K562 (cell line): Measurements from ENCODE around the gene AP5Z1. TPM values are rescaled to one million over a fixed set of nuclear protein-coding genes. Genes with fewer than 3 reads are reported as not detected.

Source experiments
- ATAC-seq: fragments of 200-7000 bp; cut with Tn5 transposase; 3 replicates; pipeline ENCODE4 v1.9.1; 2020; ENCODE audit warnings: moderate library complexity
- BruUV-seq: library from RNA; stranded (reverse); fragments of 400-500 nt; replicated peaks from 2 replicates; lab custom pipeline; 2021; lab: Mats Ljungman, UMichigan
- CTCF ChIA-PET: fragments of 300-600 bp; formaldehyde crosslinking; extraction: SDS; loops from one replicate; lab custom pipeline; 2021; ENCODE audit warnings: low intra/inter-chr PET ratio; lab: Yijun Ruan, JAX
- POLR2A ChIA-PET: fragments of 300-600, 350-650 bp; sonication (Branson Sonifier 250); formaldehyde crosslinking; extraction: SDS; loops from one replicate; lab custom pipeline; 2021; ENCODE audit warnings: antibody characterized with exemption, inconsistent platforms; lab: Yijun Ruan, JAX
- DNase-seq, 4 experiments: peaks; one replicate each; pipeline versions ENCODE4 v3.0.0 to v3.0.0-alpha.2; 2011 to 2018; ENCODE audit warnings: low spot score in 3 of 4, mixed read lengths in 3 of 4; ENCODE audit errors: extremely low read depth in 1 of 4
- FAIRE-seq: peaks from 2 replicates; lab custom pipeline; 2011; peaks lifted over from hg19 to GRCh38; lab: Jason Lieb, UNC
- H2AFZ ChIP-seq: 2 replicates; pipeline ENCODE4 v1.6.0; 2011; ENCODE audit warnings: low read depth, low read length, control low read depth, inconsistent platforms
- H3K27ac ChIP-seq: fragments of 200-600 bp; 3 replicates; pipeline ENCODE4 v1.8.0; 2011; ENCODE audit warnings: low read depth, mild to moderate bottlenecking, control low read depth, inconsistent platforms, low read length, moderate library complexity, mixed read lengths; ENCODE audit errors: extremely low read depth
- H3K27me3 ChIP-seq, 2 experiments: fragments of 300-600 bp in 1 of 2; 2 replicates in 1 of 2; 3 replicates in 1 of 2; pipeline versions ENCODE4 v1.6.0 to v1.8.0; 2011; ENCODE audit warnings: inconsistent platforms in 2 of 2, low read length in 2 of 2, mild to moderate bottlenecking in 1 of 2, mixed read lengths in 1 of 2, moderate library complexity in 1 of 2; ENCODE audit not compliant: control insufficient read depth in 2 of 2, insufficient read depth in 2 of 2
- H3K36me3 ChIP-seq: fragments of 300-600 bp; 3 replicates; pipeline ENCODE4 v1.8.0; 2011; ENCODE audit warnings: mild to moderate bottlenecking, low read length, inconsistent platforms; ENCODE audit not compliant: control insufficient read depth, insufficient read depth
- H3K4me1 ChIP-seq, 2 experiments: fragments of 200-600 bp in 1 of 2; replicated peaks in 1 of 2; 2 replicates in 1 of 2; 3 replicates in 1 of 2; pipeline versions ENCODE4 v1.5.1 to v1.8.0; 2011; ENCODE audit warnings: inconsistent platforms in 2 of 2, low read length in 2 of 2, mild to moderate bottlenecking in 1 of 2, mixed read lengths in 1 of 2, moderate library complexity in 1 of 2; ENCODE audit not compliant: control insufficient read depth in 2 of 2, insufficient read depth in 2 of 2
- H3K4me2 ChIP-seq: 2 replicates; pipeline ENCODE4 v1.6.1; 2011; ENCODE audit warnings: low read length, control low read depth, inconsistent platforms, mixed read lengths; ENCODE audit not compliant: insufficient read depth
- H3K4me3 ChIP-seq: fragments of 200-600 bp; sonication (generic), shearing (Covaris generic); 2 replicates; pipeline ENCODE4 v1.5.1; 2016; ENCODE audit warnings: control low read depth, inconsistent platforms
- H3K79me2 ChIP-seq: fragments of 200-600 bp; 3 replicates; pipeline ENCODE4 v1.8.0; 2011; ENCODE audit warnings: low read length, inconsistent platforms; ENCODE audit not compliant: control insufficient read depth, insufficient read depth
- H3K9ac ChIP-seq, 2 experiments: 2 replicates each; pipeline versions ENCODE4 v1.6.0 to v1.6.1; 2011; ENCODE audit warnings: low read depth in 2 of 2, low read length in 2 of 2, control low read depth in 1 of 2, inconsistent platforms in 1 of 2, mild to moderate bottlenecking in 1 of 2, mixed read lengths in 1 of 2; ENCODE audit not compliant: insufficient read depth in 1 of 2
- H3K9me1 ChIP-seq: one replicate; pipeline ENCODE4 v1.6.0; 2011; ENCODE audit warnings: inconsistent platforms, mild to moderate bottlenecking, low read length, moderate library complexity; ENCODE audit not compliant: control insufficient read depth, insufficient read depth
- H3K9me3 ChIP-seq: replicated peaks from 2 replicates; pipeline ENCODE4 v1.5.1; 2011; ENCODE audit warnings: low read depth, low read length, inconsistent platforms; ENCODE audit not compliant: control insufficient read depth, insufficient read depth
- H4K20me1 ChIP-seq: replicated peaks from 2 replicates; pipeline ENCODE4 v1.6.1; 2011; ENCODE audit warnings: low read length, inconsistent platforms, mixed read lengths; ENCODE audit not compliant: control insufficient read depth, insufficient read depth
- ARID3B ChIP-seq: fragments of 250-450 bp; sonication (Bioruptor Pico); IDR thresholded peaks from 2 replicates; pipeline ENCODE4 v1.4.0; 2020; ENCODE audit warnings: borderline replicate concordance
- DLX4 ChIP-seq: fragments of 250-450 bp; sonication (Bioruptor Pico); IDR thresholded peaks from 2 replicates; pipeline ENCODE4 v1.6.1; 2021; ENCODE audit warnings: mild to moderate bottlenecking
- FOS ChIP-seq: IDR thresholded peaks from 3 replicates; pipeline ENCODE4 v1.6.1; 2011; ENCODE audit not compliant: insufficient read length; ENCODE audit errors: extremely low read depth
- NFXL1 ChIP-seq: fragments of 450-650 bp; formaldehyde crosslinking; IDR thresholded peaks from 2 replicates; pipeline ENCODE4 v1.4.0; 2021; ENCODE audit warnings: mild to moderate bottlenecking
- PCBP1 ChIP-seq: fragments of 200-400 bp; formaldehyde crosslinking; IDR thresholded peaks from 2 replicates; pipeline ENCODE4 v1.6.1; 2018; ENCODE audit warnings: mild to moderate bottlenecking, low read depth, low read length; ENCODE audit not compliant: poor library complexity, severe bottlenecking
- SIN3A ChIP-seq, 2 experiments: fragments of 150-350 bp in 1 of 2; IDR thresholded peaks; 2 replicates each; pipeline ENCODE4 v1.6.1; 2011 to 2016; ENCODE audit warnings: borderline replicate concordance in 2 of 2, low read depth in 2 of 2, low read length in 2 of 2, mild to moderate bottlenecking in 2 of 2, moderate library complexity in 2 of 2; ENCODE audit not compliant: control insufficient read depth in 1 of 2
- TEAD4 ChIP-seq, 2 experiments: sonication (generic) in 1 of 2; formaldehyde crosslinking in 1 of 2; IDR thresholded peaks; 2 replicates each; pipeline versions ENCODE4 v1.6.1 to v1.8.0; 2012 to 2022; ENCODE audit warnings: borderline replicate concordance in 1 of 2, inconsistent platforms in 1 of 2, low read length in 1 of 2, mild to moderate bottlenecking in 1 of 2, missing genetic modification reagents in 1 of 2
- UBTF ChIP-seq, 2 experiments: IDR thresholded peaks; 2 replicates each; pipeline ENCODE4 v1.6.1; 2012; ENCODE audit warnings: improper control_type of control experiment in 2 of 2, low read depth in 2 of 2, low read length in 2 of 2, borderline replicate concordance in 1 of 2
- ZKSCAN8 ChIP-seq: fragments of 200-800 bp; sonication (Bioruptor generic); IDR thresholded peaks from 2 replicates; pipeline ENCODE4 v1.6.1; 2016; ENCODE audit warnings: missing genetic modification characterization, missing compliant biosample characterization
- ZNF212 ChIP-seq: fragments of 450-650 bp; formaldehyde crosslinking; IDR thresholded peaks from 2 replicates; pipeline ENCODE4 v1.4.0; 2020; ENCODE audit warnings: mild to moderate bottlenecking
- ZNF696 ChIP-seq: fragments of 250-450 bp; sonication (Bioruptor Pico); conservative IDR thresholded peaks from 2 replicates; pipeline ENCODE4 v1.4.0; 2020; ENCODE audit warnings: mild to moderate bottlenecking, moderate library complexity
- ZNF785 ChIP-seq: fragments of 250-450 bp; sonication (Bioruptor Pico); IDR thresholded peaks from 2 replicates; pipeline ENCODE4 v1.4.0; 2020; ENCODE audit warnings: mild to moderate bottlenecking
- WGBS: fragments of 100-300 bp; shearing (Covaris generic); methylation state at CpG from one replicate; pipeline ENCODE4 v1.1.6; 2016; ENCODE audit warnings: low coverage, mixed read lengths; ENCODE audit not compliant: insufficient coverage; ENCODE audit errors: missing lambda C conversion rate; 5-methylcytosine and 5-hydroxymethylcytosine counted together
- in situ Hi-C: fragments of 300-500 bp; cut with MboI; formaldehyde crosslinking; loops from 4 replicates; pipeline ENCODE4 v1.15.0; 2018; ENCODE audit warnings: inconsistent platforms, mixed read lengths
- intact Hi-C: fragments of 100-400 bp; cut with micrococcal nuclease; formaldehyde crosslinking; loops from 2 replicates; pipeline ENCODE4 v1.14.2; 2022
- polyA plus RNA-seq, 8 experiments: library from polyadenylated mRNA; depleted of rRNA in 4 of 8; stranded (reverse) in 5 of 8; unstranded in 3 of 8; fragments of >200 nt; fragmentation: Nextera tagmentation in 2 of 8; fragmentation: Illumina TruSeq in 1 of 8; extraction: Ambion mirVana in 2 of 8; extraction: Trizol in 1 of 8; gene quantifications; 2 replicates each; pipeline versions ENCODE4 v1.2.1 to v1.2.3, GENCODE V29; 2011 to 2014; ENCODE audit warnings: inconsistent platforms in 1 of 8, missing spikeins in 1 of 8
- total RNA-seq, 7 experiments: library from RNA; depleted of rRNA in 6 of 7; stranded (reverse); fragments of >200 nt in 6 of 7; fragmentation: Illumina TruSeq in 2 of 7; extraction: Trizol in 2 of 7; gene quantifications; 2 replicates each; pipeline versions ENCODE4 v1.2.1 to v1.2.3, GENCODE V29; 2011 to 2021; ENCODE audit warnings: low replicate concordance in 1 of 7

The AP5Z1 gene
- total and polyA plus RNA-seq, 9 of the 15 experiments (the other 6 are each of a cell fraction or from before 2014, with no cell fraction given): 0.06 to 31.1 (median 6.4) TPM

- peaks cover 0 to 34% of the 10 kb centered on the region in 2 experiments; a peak in 3 of 5 replicates for H3K4me1 ChIP-seq
- no peak overlapping the region for H3K27ac ChIP-seq
- in situ Hi-C loops: loop anchor here (10.0 kb wide), 1 partner anchor 294 kb away; no protein-coding TSS in a partner anchor
- POLR2A ChIA-PET: interaction anchor here (0.8 to 1.1 kb wide), 2 partner anchors 10 to 177 kb away, joined by 3 to 4 read pairs; no protein-coding TSS in a partner anchor
- no TSS peak for BruUV-seq
- no peak for TF ChIP-seq UBTF (IDR thresholded peaks at IDR 0.05; ENCODE audit: borderline replicate concordance in 1 of 2, low read depth in 2 of 2, low read length in 2 of 2)
- no peak for TF ChIP-seq TEAD4 (IDR thresholded peaks at IDR 0.05; ENCODE audit: low read length)
- no peak for TF ChIP-seq TEAD4 (CRISPR knock-in tag; IDR thresholded peaks at IDR 0.05; ENCODE audit: borderline replicate concordance)
- no peak for TF ChIP-seq ZNF696
- no peak for TF ChIP-seq SIN3A (IDR thresholded peaks at IDR 0.05; ENCODE audit: borderline replicate concordance in 2 of 2, control insufficient read depth in 1 of 2, low read depth in 2 of 2, low read length in 2 of 2)
- TF ChIP-seq ZNF212 (CRISPR knock-in tag): no peak
- no peak for TF ChIP-seq PCBP1
- TF ChIP-seq ZKSCAN8 (CRISPR knock-in tag): no peak
- no peak for TF ChIP-seq ARID3B (CRISPR knock-in tag)
- TF ChIP-seq DLX4 (CRISPR knock-in tag): no peak
- no peak for TF ChIP-seq ZNF785 (CRISPR knock-in tag)
- no peak for TF ChIP-seq NFXL1 (CRISPR knock-in tag)
- TF ChIP-seq FOS: no peak
- DNase-seq (no peak), ATAC-seq (no peak), FAIRE-seq (no peak)
- H3K4me2 ChIP-seq: no peak overlapping the region
- H4K20me1 ChIP-seq: no peaks in the 10 kb centered on the region
- no peaks in the 10 kb centered on the region for H3K9me1 ChIP-seq
- CTCF ChIA-PET: no interaction called here
- H3K9me3 ChIP-seq: no peaks in the 10 kb centered on the region
- H3K79me2 ChIP-seq: no peaks in the 10 kb centered on the region
- H3K9ac ChIP-seq: no peak overlapping the region; a peak in 1 of 4 replicates
- no peaks in the 10 kb centered on the region for H3K27me3 ChIP-seq
- intact Hi-C loops: loop anchor here (10.0 kb wide), 1 partner anchor 94 kb away; the partner anchor contains the start of gene RADIL
- H3K4me3 ChIP-seq: no peak overlapping the region
- 95% methylated on average over 20 of the region's 24 CpGs for WGBS
- H2AFZ ChIP-seq: no peak overlapping the region
- H3K36me3 ChIP-seq: peaks cover 40% of the 10 kb centered on the region; the same call in 1 of the 3 replicates
These were observed 15.1 kb downstream of the AP5Z1 start for GRCh38 chr7:4790516-4790991.
